Skeletal muscle tissue (tissue), 4 donors: ENCODE results near the gene GSE1. TPM values are rescaled to one million over a fixed set of nuclear protein-coding genes. Genes with fewer than 3 reads are reported as not detected.

ENCODE experiments used
- H3K27ac ChIP-seq: one replicate; pipeline ENCODE4 v1.7.0; 2013; ENCODE audit warnings: mild to moderate bottlenecking, low read depth, low read length, inconsistent platforms
- H3K27me3 ChIP-seq, 3 donors: one replicate each; pipeline ENCODE4 v1.7.0; 2013; ENCODE audit warnings: low read length in 3 of 3; ENCODE audit not compliant: control insufficient read depth in 3 of 3, insufficient read depth in 3 of 3
- H3K36me3 ChIP-seq, 3 donors: one replicate each; pipeline ENCODE4 v1.7.0; 2013; ENCODE audit warnings: low read length in 3 of 3; ENCODE audit not compliant: control insufficient read depth in 3 of 3, insufficient read depth in 3 of 3
- H3K4me1 ChIP-seq, 3 donors: one replicate each; pipeline ENCODE4 v1.7.0; 2013; ENCODE audit warnings: low read length in 3 of 3, mild to moderate bottlenecking in 3 of 3; ENCODE audit not compliant: control insufficient read depth in 3 of 3, insufficient read depth in 3 of 3
- H3K4me3 ChIP-seq, 3 donors: one replicate each; pipeline ENCODE4 v1.7.0; 2013; ENCODE audit warnings: low read length in 3 of 3
- H3K9ac ChIP-seq, 3 donors: one replicate each; pipeline ENCODE4 v1.7.0; 2013; ENCODE audit warnings: low read length in 3 of 3, mild to moderate bottlenecking in 3 of 3, moderate library complexity in 2 of 3, low read depth in 1 of 3
- H3K9me3 ChIP-seq, 3 donors: one replicate each; pipeline ENCODE4 v1.7.0; 2013; ENCODE audit warnings: low read length in 3 of 3; ENCODE audit not compliant: control insufficient read depth in 3 of 3
- total RNA-seq: library from RNA; depleted of rRNA; stranded (reverse); fragments of >200 nt; gene quantifications from one replicate; pipeline ENCODE4 v1.2.3, GENCODE V29; 2014
- donor health status: Osteomylitis.

The GSE1 gene
- total RNA-seq, 1 donor from 2014 or later: 27.7 TPM

DNA sequence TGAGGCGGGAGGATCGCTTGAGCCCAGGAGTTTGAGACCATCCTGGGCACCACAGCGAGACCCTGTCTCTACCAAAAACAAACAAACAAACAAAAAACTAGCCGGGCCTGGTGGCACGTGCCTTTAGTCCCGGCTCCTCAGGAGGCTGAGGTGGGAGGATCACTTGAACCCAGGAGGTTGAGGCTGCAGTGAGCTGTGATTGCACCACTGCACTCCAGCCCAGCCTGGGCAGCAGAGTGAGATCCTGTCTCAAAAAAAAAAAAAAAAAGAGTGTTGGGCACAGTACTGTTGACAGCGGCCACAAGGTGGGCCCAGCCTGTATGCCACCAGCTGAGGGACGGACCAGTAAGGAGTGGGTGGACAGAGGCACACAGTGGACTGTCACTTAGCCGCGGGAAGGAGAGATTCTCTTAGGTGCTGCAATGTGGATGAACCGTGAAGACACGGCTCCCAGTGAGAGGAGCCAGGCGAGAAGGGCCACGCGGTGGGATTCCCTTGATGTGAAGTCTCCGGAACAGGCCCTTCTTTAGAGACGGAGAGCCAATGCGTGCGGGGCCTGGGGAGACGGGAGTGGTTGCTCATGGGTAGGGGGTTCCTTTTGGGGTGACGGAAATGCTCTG, 31.1 kb downstream of the GSE1 start:
- Histone ChIP-seq H3K27ac (no peak overlapping the region), H3K4me1 (peaks cover 19 to 36% (median 34%) of the 10 kb centered on the region in 3 donors), H3K4me3 (no peak overlapping the region), H3K36me3 (peaks cover 0 to 9% (median 5%) of the 10 kb centered on the region in 3 donors), H3K9ac (no peak overlapping the region), H3K9me3 (no peaks in the 10 kb centered on the region), H3K27me3 (no peaks in the 10 kb centered on the region)

DNA sequence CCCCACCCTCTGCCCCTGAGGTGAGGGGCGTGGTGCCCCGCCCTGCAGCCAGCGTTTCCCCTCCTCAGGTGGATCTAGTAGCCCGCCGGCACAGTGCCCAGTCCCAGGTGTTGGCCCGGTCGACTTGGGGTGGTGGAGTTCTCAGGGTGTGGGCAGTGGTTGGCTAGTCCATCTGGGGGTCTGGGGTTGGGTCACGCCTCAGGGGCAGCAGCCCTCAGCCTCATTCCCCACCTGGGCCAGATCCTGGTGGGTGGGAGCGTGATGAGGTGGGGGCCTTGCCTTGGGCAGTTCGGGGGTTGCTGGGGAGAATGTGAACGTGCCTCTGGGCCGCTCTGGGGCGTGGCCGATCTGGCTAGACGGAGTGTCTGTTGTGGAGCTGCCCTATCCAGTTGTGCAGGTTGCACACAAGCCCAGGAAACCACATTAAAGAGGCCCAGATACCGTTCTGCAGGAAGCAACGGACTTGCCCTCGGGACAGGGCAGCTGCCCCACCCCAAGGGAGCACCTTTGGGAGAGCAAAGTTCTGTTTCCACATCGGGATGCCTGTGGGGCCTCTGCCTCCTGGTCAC, 32.0 kb downstream of the GSE1 start:
- peaks cover 0 to 9% (median 5%) of the 10 kb centered on the region in 3 donors for H3K36me3 ChIP-seq
- no peaks in the 10 kb centered on the region for H3K9me3 ChIP-seq
- peaks cover 12 to 27% (median 25%) of the 10 kb centered on the region in 3 donors for H3K4me1 ChIP-seq
- H3K27me3 ChIP-seq: no peaks in the 10 kb centered on the region
- no peak overlapping the region for H3K4me3 ChIP-seq
- H3K9ac ChIP-seq: no peak overlapping the region
- no peak overlapping the region for H3K27ac ChIP-seq

DNA sequence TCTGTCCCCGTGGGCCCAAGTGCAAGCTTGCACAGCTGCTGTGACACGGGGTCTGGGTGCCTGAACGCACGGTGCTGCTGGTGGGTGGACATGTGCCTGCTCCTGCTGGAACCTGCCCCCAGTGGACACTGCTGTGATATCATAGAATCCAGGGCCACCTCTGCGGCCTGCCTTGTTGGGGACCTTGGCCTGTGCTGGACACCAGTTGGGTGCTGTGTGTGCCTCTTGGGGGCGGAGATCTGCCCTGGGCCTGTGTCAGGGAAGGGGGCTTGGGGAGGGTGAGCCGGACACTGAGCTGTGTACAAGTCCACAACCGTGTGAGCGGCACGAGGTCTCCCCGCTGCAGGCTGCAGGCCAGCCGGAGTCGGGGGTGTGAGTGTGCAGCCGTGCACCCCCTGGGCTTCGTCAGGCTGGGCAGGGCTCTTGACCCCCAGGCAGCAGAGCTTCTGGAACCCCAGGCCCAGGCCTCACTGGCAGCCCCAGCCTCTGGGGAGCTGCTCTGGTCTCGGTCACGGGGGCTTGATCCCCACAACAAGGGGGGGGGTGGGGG, 33.3 kb downstream of the GSE1 start:
- peaks cover 0 to 9% (median 5%) of the 10 kb centered on the region in 3 donors for H3K36me3 ChIP-seq
- H3K4me1 ChIP-seq: peaks cover 6 to 18% (median 16%) of the 10 kb centered on the region in 3 donors
- H3K9me3 ChIP-seq: no peaks in the 10 kb centered on the region
- no peak overlapping the region for H3K4me3 ChIP-seq
- H3K9ac ChIP-seq: no peak overlapping the region
- no peaks in the 10 kb centered on the region for H3K27me3 ChIP-seq
- no peak overlapping the region for H3K27ac ChIP-seq

DNA sequence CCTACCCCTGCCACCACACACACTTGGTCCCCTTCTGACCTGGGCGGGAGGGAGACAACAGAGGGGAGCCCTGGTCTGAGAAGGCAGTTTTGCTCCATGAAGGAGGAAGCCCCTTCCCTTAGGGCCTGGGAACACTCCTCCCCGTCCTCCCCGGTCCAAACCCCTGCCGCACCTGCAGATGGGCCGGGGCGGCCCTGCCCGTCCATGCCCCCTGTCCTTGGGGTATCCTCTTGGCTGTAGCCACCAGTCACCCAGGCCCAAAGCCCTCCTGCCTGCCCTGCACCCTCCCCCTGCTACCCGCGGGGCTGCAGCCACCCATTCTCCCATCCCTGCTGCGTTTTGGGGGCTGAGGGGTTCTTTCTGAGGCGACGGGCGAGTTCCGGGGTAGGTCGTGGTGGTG, 33.9 kb downstream of the GSE1 start:
- Histone ChIP-seq H3K36me3 (peaks cover 0 to 9% (median 5%) of the 10 kb centered on the region in 3 donors), H3K9me3 (no peaks in the 10 kb centered on the region), H3K27ac (no peak overlapping the region), H3K9ac (no peak overlapping the region), H3K4me3 (no peak overlapping the region), H3K4me1 (peaks cover 6 to 19% (median 16%) of the 10 kb centered on the region in 3 donors), H3K27me3 (no peaks in the 10 kb centered on the region)

DNA sequence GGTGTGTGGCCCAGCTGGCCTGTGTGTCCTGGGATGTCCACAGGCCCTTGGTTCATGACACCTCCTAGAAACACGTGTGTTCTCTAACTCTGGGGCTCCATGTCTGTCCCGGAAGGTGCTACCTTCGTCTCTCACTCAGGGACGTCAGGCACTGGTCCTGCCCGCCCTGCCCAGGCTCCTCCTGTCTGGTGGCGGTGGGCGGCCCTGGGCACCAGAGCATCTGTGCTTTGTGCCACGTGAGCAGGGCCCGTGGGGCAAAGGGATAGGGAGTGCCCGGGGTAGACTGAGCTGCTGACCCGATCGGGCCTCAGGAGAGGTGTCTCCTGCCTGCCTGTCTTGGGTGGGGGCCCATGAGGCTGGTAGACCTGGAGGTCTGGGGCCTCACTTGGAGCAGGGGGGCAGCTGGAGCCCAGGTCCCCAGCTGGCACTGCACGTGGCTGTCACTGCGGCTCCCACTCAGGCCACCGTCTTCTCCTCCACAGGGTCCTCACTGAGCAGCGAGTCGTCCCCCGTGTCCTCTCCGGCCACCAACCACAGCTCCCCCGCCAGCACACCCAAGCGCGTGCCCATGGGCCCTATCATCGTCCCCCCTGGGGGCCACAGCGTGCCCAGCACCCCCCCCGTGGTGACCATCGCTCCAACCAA, 35.1 kb downstream of the GSE1 start:
- H3K4me1 ChIP-seq: peaks cover 8 to 19% (median 18%) of the 10 kb centered on the region in 3 donors
- H3K4me3 ChIP-seq: no peak overlapping the region
- H3K27me3 ChIP-seq: no peaks in the 10 kb centered on the region
- H3K36me3 ChIP-seq: peaks cover 0 to 9% (median 5%) of the 10 kb centered on the region in 3 donors
- no peaks in the 10 kb centered on the region for H3K9me3 ChIP-seq
- no peak overlapping the region for H3K27ac ChIP-seq
- no peak overlapping the region for H3K9ac ChIP-seq

DNA sequence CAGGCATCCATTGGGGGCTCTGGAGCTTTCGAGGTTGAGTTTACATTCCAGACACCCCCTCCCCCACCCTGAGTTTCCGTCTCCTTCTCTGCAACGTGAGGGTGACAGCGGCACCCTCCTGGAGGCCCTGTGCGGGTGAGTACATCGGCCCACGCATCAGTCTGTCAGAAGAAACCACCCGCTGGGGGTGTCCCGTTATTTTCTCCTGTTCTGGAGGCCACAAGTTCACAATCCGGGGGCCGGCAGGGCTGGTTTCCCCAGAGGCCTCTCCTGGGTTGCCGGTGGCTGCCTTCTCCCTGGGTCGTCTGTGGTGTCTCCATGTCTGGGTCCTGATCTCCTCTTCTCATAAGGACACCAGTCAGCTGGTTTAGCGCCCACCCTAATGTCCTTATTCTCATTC, 35.7 kb downstream of the GSE1 start:
- no peak overlapping the region for H3K9ac ChIP-seq
- H3K36me3 ChIP-seq: peaks cover 0 to 9% (median 5%) of the 10 kb centered on the region in 3 donors
- H3K27ac ChIP-seq: no peak overlapping the region
- H3K4me1 ChIP-seq: peaks cover 14 to 25% (median 24%) of the 10 kb centered on the region in 3 donors
- H3K4me3 ChIP-seq: no peak overlapping the region
- H3K27me3 ChIP-seq: no peaks in the 10 kb centered on the region
- no peaks in the 10 kb centered on the region for H3K9me3 ChIP-seq

DNA sequence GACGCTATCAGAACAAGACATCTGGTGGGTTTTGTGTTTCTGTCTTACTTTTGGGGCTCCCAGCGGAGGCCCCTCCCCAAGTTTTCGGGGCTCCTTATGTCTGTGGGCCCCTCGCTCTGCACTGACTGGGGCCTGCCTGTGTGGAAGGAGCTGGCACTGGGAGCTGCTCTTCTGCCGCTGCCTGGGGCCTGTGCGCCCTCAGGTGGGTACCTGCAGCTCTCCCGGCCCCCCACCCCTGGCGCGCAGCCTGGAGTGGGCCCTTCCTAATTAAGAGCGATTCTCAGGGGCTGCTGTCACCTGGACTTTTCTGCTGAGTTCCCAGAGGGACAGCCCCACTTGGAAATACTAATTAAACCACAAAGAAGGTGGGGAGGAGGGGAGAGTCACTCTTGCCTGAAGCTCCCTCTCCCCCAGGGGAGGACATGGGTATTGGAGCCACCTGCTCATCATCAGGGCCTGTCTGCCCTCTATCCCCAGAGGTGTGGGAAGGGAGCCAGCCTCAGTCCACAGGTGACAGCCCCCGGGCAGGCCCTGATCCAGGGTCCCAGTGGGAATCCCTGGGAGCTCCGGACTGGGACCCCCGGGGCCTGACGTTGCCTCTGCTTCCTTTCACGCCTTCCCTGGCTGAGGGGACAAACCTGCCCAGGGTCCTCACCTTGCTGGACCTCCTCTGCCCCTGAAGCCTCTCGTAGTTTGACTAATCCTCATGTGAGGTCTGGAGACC, 36.5 kb downstream of the GSE1 start:
- peaks cover 16 to 33% (median 28%) of the 10 kb centered on the region in 3 donors for H3K4me1 ChIP-seq
- H3K36me3 ChIP-seq: peaks cover 0 to 9% (median 9%) of the 10 kb centered on the region in 3 donors
- H3K4me3 ChIP-seq: no peak overlapping the region
- H3K9ac ChIP-seq: no peak overlapping the region
- H3K27ac ChIP-seq: no peak overlapping the region
- no peaks in the 10 kb centered on the region for H3K27me3 ChIP-seq
- H3K9me3 ChIP-seq: no peaks in the 10 kb centered on the region

DNA sequence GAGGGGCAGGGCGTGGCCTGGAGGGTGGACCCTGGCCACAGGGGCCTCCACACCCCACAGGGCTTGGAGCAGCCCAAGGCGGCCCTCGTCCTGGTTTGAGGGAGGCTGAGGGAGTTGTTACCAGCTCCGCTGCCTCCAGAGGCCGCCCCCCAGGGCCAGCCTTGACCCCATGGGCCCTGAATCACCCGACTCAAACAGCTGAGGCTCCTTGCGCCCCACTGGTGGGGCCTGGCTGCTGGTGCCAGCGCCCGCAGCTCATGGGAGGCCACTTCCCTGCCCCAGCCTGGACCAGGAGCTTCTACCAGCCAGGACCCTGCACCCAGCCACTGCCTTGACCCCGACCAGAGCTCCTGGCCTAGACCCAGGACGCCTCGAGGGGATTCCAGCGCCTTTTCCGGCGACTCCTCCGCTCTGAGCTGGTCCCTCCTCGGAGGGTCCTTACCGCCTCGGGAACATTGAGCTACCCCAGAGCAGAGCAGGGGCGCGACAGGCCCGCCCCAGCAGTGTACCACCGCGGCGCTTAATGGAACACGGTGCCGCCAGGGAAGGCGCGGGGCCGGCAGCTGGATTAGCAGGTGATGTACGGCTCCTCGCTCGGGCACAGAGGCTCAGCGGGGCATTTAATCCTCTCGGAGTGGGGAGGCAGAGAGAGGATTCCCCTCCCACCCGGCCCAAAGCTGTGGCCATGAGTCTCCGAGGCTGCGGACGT, 37.2 kb downstream of the GSE1 start:
- Histone ChIP-seq H3K27ac (no peak overlapping the region), H3K36me3 (peaks cover 4 to 14% (median 13%) of the 10 kb centered on the region in 3 donors), H3K9me3 (no peaks in the 10 kb centered on the region), H3K4me1 (peaks cover 16 to 33% (median 28%) of the 10 kb centered on the region in 3 donors), H3K9ac (no peak overlapping the region), H3K4me3 (no peak overlapping the region), H3K27me3 (no peaks in the 10 kb centered on the region)

DNA sequence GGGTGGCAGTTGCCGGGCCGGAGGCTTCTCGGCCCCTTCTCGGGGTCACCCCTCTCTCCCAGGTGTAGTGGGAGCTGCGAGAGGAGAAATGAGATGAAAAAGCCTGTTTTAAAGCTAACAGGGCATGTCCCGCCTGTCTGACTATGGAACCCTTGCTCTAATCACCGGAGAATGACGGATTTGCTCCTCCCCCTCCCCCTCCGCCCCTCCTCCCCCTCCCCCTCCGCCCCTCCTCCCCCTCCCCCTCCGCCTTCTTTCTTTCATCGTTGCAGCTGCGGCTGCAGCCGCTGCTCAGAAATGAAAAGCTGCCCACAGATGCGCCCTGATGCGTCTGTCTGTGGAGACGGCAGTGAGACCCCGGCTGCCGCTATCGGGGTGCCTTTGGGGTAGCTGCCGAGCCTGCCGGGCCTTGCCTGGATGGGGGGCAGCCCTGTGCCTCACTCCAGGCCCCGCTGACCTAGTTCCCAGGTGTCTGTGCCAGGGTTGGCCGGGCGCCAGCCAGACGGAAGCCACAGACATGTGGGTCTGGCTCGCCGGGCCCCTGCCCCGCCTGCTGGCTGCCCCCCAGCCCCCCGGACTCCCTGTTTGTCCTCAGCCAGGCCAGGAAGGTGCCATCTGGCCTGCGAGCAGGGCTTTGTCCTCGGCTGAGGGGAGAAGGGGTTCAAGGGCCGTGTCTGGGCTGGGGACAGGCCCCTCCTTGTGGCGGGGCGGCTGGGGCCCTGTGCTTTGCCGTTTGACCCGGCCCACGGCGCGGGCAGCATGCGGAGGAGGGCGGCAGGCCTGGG, 37.9 kb downstream of the GSE1 start:
- peaks cover 7 to 19% (median 14%) of the 10 kb centered on the region in 3 donors for H3K36me3 ChIP-seq

More for the DNA sequence above, 37.9 kb downstream of the GSE1 start:
- Histone ChIP-seq H3K4me1 (peaks cover 16 to 33% (median 28%) of the 10 kb centered on the region in 3 donors), H3K4me3 (no peak overlapping the region), H3K27ac (peak overlapping the region; percentile 40), H3K9me3 (no peaks in the 10 kb centered on the region), H3K9ac (peak overlapping the region in 2 of 3 donors; percentile 3 to 25), H3K27me3 (no peaks in the 10 kb centered on the region)
